Measurements from ENCODE around the gene CEBPA.

The CEBPA gene

DNA sequence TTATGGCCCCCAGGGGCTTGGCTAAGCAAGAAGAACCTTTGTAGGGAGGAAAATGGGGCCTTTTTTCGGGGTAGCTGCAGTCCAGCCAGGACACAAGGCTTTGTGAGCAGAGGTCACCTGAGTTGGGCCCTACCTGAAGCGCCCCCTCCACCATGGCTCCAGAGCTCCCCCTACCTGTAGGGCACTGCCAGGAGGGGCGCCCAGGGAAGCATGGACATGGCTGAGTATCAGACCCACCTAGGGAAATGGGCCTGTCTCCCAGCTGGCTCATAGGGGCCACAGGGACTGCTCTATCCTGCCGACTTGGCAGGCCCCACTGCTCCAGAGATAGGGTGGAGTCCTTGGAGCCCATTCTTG, 9.0 kb upstream of the CEBPA start:
- no peak for DNase-seq
- no peaks in the 10 kb centered on the region for H3K4me1 Mint-ChIP-seq
- H3K36me3 Mint-ChIP-seq: no peaks in the 10 kb centered on the region
- peaks cover 36% of the 10 kb centered on the region for H3K27me3 Mint-ChIP-seq
- H3K4me3 Mint-ChIP-seq: no peak overlapping the region
- no peaks in the 10 kb centered on the region for H3K9me3 Mint-ChIP-seq
- H3K27ac Mint-ChIP-seq: no peak overlapping the region
- CTCF ChIA-PET: interaction anchor here (1.7 kb wide), 1 partner anchor 68 kb away, joined by 5 read pairs; no protein-coding TSS in a partner anchor

DNA sequence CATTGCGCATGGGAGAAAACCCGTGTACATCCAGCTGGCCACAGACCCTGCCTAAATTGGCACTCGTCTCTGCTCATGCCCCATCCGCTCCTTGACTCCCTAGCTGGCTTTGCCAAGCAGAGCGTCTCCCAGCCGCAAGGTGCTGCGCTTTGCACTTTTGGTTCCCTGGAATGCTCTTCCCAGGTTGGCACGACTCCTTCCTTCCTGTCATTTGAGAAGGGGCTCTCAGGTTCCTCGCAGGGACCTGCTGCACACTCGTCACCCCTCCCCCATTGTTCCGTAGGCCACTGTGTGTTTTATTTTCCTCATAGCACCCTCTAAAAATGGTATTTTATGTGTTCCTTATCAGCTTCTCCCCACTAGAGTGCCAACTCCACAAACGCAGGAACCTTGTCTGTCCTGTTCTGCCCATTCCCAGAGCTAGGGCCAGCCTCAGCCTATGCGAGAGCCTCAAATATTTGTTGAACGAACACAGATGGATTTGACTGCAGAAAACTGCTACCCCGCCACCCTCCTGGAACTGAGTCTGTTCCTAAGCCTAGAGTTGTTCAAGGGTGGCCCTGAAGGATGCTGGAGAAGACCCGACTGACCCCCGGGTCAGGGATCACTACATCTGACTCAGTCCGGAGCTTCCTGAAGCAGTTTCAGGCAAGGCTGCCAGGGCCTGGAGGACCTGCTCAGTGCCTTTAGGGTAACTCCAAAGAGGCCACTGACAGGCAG, 8.4 kb upstream of the CEBPA start:
- H3K27ac Mint-ChIP-seq: no peak overlapping the region
- no peaks in the 10 kb centered on the region for H3K9me3 Mint-ChIP-seq
- H3K4me3 Mint-ChIP-seq: no peak overlapping the region
- no peaks in the 10 kb centered on the region for H3K36me3 Mint-ChIP-seq
- DNase-seq: no peak
- no peaks in the 10 kb centered on the region for H3K4me1 Mint-ChIP-seq
- peaks cover 41% of the 10 kb centered on the region for H3K27me3 Mint-ChIP-seq
- CTCF ChIA-PET: interaction anchor here (1.7 kb wide), 1 partner anchor 68 kb away, joined by 5 read pairs; no protein-coding TSS in a partner anchor

DNA sequence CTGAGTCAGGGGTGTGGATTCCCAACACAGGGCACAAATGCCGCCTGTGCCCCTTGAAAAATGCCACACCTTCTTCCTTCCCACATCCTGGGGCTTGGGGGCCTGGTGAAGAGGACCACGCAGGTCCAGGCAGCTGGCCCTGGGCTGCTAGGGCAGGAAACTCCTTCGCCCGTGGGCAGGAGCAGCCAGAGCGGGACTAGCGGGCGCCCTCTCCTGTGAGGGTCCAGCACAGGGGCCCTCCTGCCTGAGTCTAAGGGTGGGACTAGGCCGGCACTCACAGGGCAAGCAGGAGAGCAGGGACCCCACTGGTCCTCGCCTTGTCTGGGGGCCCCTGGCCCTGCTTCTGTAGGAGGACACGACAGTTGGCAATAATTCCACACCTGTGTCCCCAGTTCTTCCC, 7.5 kb upstream of the CEBPA start:
- Mint-ChIP-seq H3K9me3 (no peaks in the 10 kb centered on the region), H3K27ac (no peak overlapping the region)
- DNase-seq: no peak

DNA sequence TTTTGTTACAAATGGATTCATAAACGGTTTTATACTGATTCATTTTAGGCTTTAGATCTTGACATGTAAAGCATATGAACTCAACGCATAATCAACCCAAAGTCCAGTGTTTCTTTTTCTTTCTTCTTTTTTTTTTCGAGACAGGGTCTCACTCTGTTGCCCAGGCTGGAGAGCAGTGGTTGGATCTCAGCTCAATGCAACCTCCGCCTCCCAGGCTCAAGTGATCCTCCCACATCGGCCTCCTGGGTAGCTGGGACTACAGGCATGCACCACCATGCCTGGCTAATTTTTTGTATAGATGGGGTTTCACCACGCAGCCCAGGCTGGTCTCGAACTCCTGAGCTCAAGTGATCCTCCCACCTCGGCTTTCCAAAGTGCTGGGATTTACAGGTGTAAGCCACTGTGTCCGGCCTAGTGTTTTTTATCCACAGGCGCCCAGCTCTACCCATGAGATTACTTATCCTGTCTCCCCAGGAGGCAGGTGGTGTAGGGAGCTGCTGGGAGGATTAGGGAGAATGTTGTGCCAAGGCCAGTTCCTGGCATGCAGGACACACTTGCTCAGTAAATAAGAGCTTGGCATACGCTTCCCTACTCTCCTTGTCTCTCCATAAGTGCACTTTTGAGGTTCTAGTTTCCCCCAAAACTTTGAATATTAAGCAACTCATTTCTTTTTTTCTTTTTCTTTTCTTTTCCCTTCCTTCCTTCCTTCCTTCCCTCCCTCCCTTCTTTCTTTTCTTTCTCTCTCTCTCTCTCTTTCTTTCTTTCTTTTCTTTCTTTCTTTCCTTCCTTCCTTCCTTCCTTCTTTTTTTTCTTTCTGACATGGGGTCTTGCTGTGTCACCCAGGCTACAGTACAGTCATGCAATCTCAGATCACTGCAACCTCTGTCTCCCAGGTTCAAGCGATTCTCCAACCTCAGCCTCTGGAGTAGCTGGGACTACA, 4.8 kb upstream of the CEBPA start:
- H3K4me3 Mint-ChIP-seq: no peak overlapping the region
- no peak overlapping the region for H3K27ac Mint-ChIP-seq
- CTCF ChIA-PET: no interaction called here
- H3K4me1 Mint-ChIP-seq: no peaks in the 10 kb centered on the region
- peaks cover 75% of the 10 kb centered on the region for H3K27me3 Mint-ChIP-seq
- no peaks in the 10 kb centered on the region for H3K36me3 Mint-ChIP-seq
- DNase-seq: no peak
- no peaks in the 10 kb centered on the region for H3K9me3 Mint-ChIP-seq

More for the DNA sequence above, 7.5 kb upstream of the CEBPA start:
- peaks cover 51% of the 10 kb centered on the region for H3K27me3 Mint-ChIP-seq
- no peaks in the 10 kb centered on the region for H3K36me3 Mint-ChIP-seq
- CTCF ChIA-PET: no interaction called here
- H3K4me1 Mint-ChIP-seq: no peaks in the 10 kb centered on the region
- no peak overlapping the region for H3K4me3 Mint-ChIP-seq

DNA sequence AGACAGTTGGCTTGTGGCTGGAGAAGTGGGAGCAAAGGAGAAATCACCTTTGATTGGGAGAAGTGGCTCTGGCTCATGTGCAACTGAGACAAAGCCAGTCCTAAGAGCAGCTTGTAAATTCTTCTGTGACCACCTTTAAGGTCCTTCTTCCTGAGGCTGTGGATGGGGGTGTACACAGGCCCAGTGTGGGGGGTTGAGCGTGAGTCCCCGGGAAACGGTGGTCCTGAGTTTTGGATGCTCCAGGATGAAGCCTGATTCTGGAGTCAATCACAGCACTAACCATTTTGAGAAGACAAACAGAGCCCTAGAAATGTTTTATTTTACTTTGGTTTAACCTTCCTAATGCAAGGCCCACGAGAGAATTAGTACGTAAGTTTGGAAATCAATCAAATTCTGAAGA, 3.9 kb upstream of the CEBPA start:
- Mint-ChIP-seq H3K9me3 (no peaks in the 10 kb centered on the region), H3K27me3 (peaks cover 82% of the 10 kb centered on the region), H3K4me3 (no peak overlapping the region), H3K27ac (no peak overlapping the region), H3K36me3 (no peaks in the 10 kb centered on the region), H3K4me1 (no peaks in the 10 kb centered on the region)
- no peak for DNase-seq
- CTCF ChIA-PET: no interaction called here

DNA sequence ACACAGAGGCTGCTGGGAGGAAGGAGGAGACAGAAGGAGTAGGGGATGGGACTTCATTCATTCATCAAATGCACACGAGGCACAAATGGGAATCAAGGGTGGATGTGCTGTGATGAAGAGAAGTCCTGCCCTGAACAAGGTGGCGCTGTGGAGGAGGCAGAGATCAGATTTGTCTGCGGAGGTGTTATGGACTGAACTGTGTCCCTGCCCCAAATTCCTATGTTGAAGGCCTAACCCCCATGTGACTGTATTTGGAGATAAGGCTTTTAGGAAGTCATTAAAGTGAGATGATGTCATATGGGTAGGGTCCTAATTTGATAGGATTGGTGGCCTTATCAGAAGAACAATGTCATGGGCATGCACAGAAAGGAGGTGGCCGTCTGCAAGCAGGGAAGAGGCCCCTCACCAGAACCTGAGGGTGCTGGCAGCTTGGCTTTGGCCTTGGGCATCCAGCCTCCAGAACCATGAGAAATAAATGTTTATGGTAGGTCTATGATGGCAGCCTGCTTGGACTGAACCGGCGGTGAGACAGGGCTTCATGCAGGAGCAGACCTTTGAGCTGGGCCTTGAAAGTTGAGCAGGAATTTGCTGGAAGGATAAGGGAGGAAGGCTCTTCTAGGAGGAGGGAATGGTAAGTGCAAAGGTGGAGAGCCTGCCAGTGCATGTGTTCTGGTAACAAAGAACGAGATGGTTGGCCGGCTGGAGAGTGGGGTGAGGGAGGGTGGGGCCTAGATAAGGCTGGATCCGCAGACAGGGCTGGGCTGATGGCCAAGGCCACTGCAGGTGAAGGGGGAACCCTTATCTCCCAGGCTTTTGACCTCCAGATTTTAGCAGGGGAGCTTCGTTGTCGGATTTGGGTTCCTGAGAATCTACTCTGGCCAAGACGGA, 2.7 kb upstream of the CEBPA start:
- H3K4me3 Mint-ChIP-seq: no peak overlapping the region
- CTCF ChIA-PET: no interaction called here

DNA sequence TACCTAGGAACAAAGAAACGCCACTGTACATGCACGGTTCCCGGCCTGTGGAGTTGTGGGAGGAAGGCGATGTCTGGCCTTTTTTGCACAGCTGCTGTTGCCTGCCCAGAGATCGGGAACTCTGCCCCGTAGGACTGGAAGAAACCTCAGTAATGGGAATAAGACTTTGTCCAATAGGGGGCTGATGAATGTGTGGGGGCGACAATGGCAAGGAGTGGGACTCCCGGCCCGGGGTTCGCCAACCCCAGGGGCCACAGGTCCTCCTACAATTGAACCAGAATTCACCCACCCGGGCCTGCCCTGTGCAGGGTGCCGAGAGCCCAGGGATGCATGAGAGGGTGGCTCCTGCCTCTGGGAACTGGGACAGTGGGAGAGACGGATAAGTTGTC, 2.0 kb upstream of the CEBPA start:
- no peaks in the 10 kb centered on the region for H3K4me1 Mint-ChIP-seq
- DNase-seq: no peak
- H3K36me3 Mint-ChIP-seq: no peaks in the 10 kb centered on the region
- CTCF ChIA-PET: interaction anchor here (1.1 kb wide), 1 partner anchor 69 kb away, joined by 3 read pairs; no protein-coding TSS in a partner anchor
- no peak overlapping the region for H3K27ac Mint-ChIP-seq
- H3K27me3 Mint-ChIP-seq: peaks cover 87% of the 10 kb centered on the region
- no peaks in the 10 kb centered on the region for H3K9me3 Mint-ChIP-seq
- no peak overlapping the region for H3K4me3 Mint-ChIP-seq

More for the DNA sequence above, 2.7 kb upstream of the CEBPA start:
- Mint-ChIP-seq H3K9me3 (no peaks in the 10 kb centered on the region), H3K27me3 (peaks cover 87% of the 10 kb centered on the region), H3K27ac (no peak overlapping the region), H3K4me1 (no peaks in the 10 kb centered on the region), H3K36me3 (no peaks in the 10 kb centered on the region)
- DNase-seq: no peak

DNA sequence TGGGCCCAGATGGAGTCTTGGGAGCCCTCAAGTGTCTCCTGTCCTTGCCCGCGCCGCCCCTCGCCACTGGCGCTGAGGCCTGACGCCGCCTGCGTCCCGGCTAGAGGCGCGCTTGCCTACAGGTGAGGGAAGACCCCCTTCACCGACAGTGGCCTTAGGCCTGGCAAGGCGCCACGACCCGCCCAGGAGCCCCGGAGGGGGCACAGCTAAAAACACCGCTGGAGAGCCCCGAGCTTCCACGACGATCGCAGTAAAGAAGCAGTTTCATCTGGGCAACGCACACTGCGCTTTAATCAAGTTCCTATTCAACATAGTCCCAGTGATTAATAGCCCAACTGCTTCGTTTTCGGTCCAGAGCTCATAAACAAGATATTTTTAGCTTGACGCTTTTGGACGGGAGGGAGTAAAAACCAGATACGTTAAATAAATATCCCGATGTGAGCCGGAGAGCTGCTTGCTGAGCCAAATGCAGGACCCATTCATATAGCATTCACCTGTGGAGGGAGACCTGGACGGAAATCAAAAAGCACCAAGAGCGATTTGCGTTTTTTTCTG, 1.5 kb upstream of the CEBPA start:
- Mint-ChIP-seq H3K27me3 (peaks cover 90% of the 10 kb centered on the region), H3K36me3 (no peaks in the 10 kb centered on the region), H3K9me3 (no peaks in the 10 kb centered on the region), H3K4me3 (no peak overlapping the region), H3K27ac (no peak overlapping the region), H3K4me1 (no peaks in the 10 kb centered on the region)
- CTCF ChIA-PET: interaction anchor here (1.1 kb wide), 1 partner anchor 69 kb away, joined by 3 read pairs; no protein-coding TSS in a partner anchor
- DNase-seq: no peak

DNA sequence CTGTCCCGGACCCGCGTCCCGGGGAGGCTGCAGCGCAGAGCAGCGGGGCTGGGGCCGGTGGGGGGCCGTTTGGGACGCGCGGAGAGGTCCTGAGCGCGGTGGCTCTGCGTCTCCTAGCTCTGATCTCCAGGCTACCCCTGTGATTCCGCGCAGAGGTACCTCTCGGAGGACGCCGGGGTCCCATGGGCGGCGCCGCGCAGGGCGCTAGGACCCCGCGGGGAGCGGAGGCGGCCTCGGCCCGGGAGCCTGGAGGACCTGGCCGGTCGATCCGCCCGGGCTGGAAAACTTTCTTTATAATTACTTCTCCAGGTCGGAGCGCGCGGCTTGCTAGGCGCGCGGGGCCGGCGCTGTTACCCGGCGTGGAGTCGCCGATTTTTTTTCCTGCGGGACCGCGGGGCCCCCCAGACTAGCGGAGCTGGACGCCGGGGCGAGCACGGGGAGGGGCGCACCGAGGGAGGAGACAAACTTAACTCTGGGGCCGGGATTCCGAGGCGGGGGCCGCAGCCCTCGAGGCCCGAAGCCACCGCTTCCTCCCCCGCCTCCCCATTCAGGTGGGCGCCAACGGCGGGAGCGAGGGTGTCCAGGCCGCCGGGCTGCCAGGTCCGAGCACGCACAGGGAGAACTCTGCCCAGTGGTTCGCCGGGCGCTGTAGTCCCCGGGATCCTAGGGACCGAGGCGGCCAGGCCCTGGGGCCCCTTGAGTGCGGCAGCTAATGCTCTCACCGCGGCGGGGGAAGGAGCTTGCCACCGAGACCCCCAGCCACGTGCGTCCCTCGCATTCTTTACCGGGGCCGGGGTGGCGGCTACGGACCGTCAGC, 848 bp upstream of the CEBPA start:
- H3K4me1 Mint-ChIP-seq: no peaks in the 10 kb centered on the region
- no peak overlapping the region for H3K27ac Mint-ChIP-seq
- H3K27me3 Mint-ChIP-seq: peaks cover 92% of the 10 kb centered on the region
- H3K4me3 Mint-ChIP-seq: peak overlapping the region; percentile 33
- H3K9me3 Mint-ChIP-seq: no peaks in the 10 kb centered on the region
- no peaks in the 10 kb centered on the region for H3K36me3 Mint-ChIP-seq
- CTCF ChIA-PET: interaction anchor here (0.7 to 1.5 kb wide), 3 partner anchors 19 to 71 kb away, joined by 3 read pairs; partner anchors contain the start of gene CEBPG
- DNase-seq: no peak

DNA sequence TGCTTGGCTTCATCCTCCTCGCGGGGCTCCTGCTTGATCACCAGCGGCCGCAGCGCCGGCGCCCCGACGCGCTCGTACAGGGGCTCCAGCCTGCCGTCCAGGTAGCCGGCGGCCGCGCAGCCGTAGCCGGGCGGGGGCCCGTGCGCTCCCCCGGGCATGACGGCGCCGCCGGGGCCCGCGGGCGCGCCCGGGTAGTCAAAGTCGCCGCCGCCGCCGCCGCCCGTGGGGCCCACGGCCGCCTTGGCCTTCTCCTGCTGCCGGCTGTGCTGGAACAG, 497 bp downstream of the CEBPA start:
- H3K9me3 Mint-ChIP-seq: no peaks in the 10 kb centered on the region
- no peak for DNase-seq
- no peak overlapping the region for H3K27ac Mint-ChIP-seq
- no peaks in the 10 kb centered on the region for H3K36me3 Mint-ChIP-seq
- CTCF ChIA-PET: interaction anchor here (1.5 kb wide), 1 partner anchor 17 kb away, joined by 3 read pairs; no protein-coding TSS in a partner anchor
- no peak overlapping the region for H3K4me3 Mint-ChIP-seq
- H3K4me1 Mint-ChIP-seq: no peaks in the 10 kb centered on the region
- peaks cover 95% of the 10 kb centered on the region for H3K27me3 Mint-ChIP-seq

DNA sequence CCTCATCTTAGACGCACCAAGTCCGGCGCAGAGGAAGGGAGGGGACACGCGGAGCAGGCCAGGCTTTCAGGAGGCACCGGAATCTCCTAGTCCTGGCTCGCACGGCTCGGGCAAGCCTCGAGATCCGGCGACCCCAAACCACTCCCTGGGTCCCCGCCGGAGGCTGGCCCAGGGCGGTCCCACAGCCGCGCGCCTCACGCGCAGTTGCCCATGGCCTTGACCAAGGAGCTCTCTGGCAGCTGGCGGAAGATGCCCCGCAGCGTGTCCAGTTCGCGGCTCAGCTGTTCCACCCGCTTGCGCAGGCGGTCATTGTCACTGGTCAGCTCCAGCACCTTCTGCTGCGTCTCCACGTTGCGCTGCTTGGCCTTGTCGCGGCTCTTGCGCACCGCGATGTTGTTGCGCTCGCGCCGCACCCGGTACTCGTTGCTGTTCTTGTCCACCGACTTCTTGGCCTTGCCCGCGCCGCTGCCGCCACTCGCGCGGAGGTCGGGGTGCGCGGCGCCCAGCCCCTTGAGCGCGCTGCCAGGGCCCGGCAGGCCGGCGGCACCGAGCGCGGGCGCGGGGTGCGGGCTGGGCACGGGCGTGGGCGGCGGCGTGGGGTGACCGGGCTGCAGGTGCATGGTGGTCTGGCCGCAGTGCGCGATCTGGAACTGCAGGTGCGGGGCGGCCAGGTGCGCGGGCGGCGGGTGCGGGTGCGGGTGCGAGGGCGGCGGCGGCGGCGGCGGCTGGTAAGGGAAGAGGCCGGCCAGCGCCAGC, 1.0 kb downstream of the CEBPA start:
- Mint-ChIP-seq H3K36me3 (no peaks in the 10 kb centered on the region), H3K27me3 (peaks cover 95% of the 10 kb centered on the region), H3K4me3 (no peak overlapping the region), H3K9me3 (no peaks in the 10 kb centered on the region), H3K27ac (no peak overlapping the region), H3K4me1 (no peaks in the 10 kb centered on the region)
- CTCF ChIA-PET: no interaction called here
- peak; percentile 11 for DNase-seq

DNA sequence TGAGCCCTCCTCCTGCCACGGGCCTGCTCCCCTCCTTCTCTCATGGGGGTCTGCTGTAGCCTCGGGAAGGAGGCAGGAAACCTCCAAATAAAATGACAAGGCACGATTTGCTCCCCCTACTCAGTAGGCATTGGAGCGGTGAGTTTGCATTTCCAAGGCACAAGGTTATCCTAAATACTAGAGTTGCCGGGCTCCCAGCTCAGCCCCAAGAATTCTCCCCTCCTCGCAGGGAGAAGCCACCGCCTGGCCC, 1.5 kb downstream of the CEBPA start:
- Mint-ChIP-seq H3K36me3 (no peaks in the 10 kb centered on the region), H3K4me3 (peak overlapping the region; percentile 15), H3K9me3 (no peaks in the 10 kb centered on the region), H3K27me3 (peaks cover 95% of the 10 kb centered on the region), H3K4me1 (no peaks in the 10 kb centered on the region), H3K27ac (no peak overlapping the region)
- CTCF ChIA-PET: interaction anchor here (0.5 kb wide), 1 partner anchor 177 kb away, joined by 3 read pairs; no protein-coding TSS in a partner anchor
- DNase-seq: no peak

All from activated naive CD4-positive, alpha-beta T cell treated with anti-CD3 and anti-CD28 coated beads, Interleukin-2, amount 10 ng/mL, durations not matched to agents 7 days and 5 days (primary cell).